SKM-1 (cell line): Measurements from ENCODE around the gene MFN2.
A peak's percentile ranks its signal among the peaks of the same experiment; 100 is the strongest.

Source experiments
- DNase-seq: peaks from one replicate; lab custom pipeline; 2025; ENCODE audit not compliant: unreplicated experiment; lab: John Stamatoyannopoulos, UW

Gene MFN2

GRCh38 chr1:11960276-11960675 lies 20.0 kb upstream of the MFN2 start:
- DNase-seq = no peak

GRCh38 chr1:11960715-11961114 lies 19.5 kb upstream of the MFN2 start:
- DNase-seq = peak; percentile 59

- no peak for DNase-seq
Observed at GRCh38 chr1:11961230-11961629, 19.0 kb upstream of the MFN2 start.

- no peak for DNase-seq
Observed at GRCh38 chr1:11963622-11964021, 16.6 kb upstream of the MFN2 start.

- DNase-seq = no peak
Observed at GRCh38 chr1:11964656-11965055, 15.6 kb upstream of the MFN2 start.

GRCh38 chr1:11967028-11967547 lies 13.2 kb upstream of the MFN2 start:
- peak; percentile 10 for DNase-seq

GRCh38 chr1:11970441-11971185 lies 9.6 kb upstream of the MFN2 start:
- DNase-seq = no peak

- no peak for DNase-seq
Observed at GRCh38 chr1:11977625-11978024, 2.6 kb upstream of the MFN2 start.

- no peak for DNase-seq
Observed at GRCh38 chr1:11978301-11978700, 1.9 kb upstream of the MFN2 start.

GRCh38 chr1:11979028-11979850 lies 1.0 kb upstream of the MFN2 start:
- no peak for DNase-seq

- no peak for DNase-seq
Observed at GRCh38 chr1:11980676-11980972, 380 bp downstream of the MFN2 start.

- no peak for DNase-seq
Observed at GRCh38 chr1:11981378-11982009, 1.2 kb downstream of the MFN2 start.

- no peak for DNase-seq
Observed at GRCh38 chr1:11982010-11982392, 1.8 kb downstream of the MFN2 start.

GRCh38 chr1:11984121-11984520 lies 3.9 kb downstream of the MFN2 start:
- DNase-seq = no peak

GRCh38 chr1:11984576-11984975 lies 4.3 kb downstream of the MFN2 start:
- no peak for DNase-seq

- no peak for DNase-seq
Observed at GRCh38 chr1:11985171-11985570, 4.9 kb downstream of the MFN2 start.

GRCh38 chr1:11985851-11986250 lies 5.6 kb downstream of the MFN2 start:
- DNase-seq = peak; percentile 63

GRCh38 chr1:11989669-11990068 lies 9.4 kb downstream of the MFN2 start:
- DNase-seq = no peak

GRCh38 chr1:11990303-11991032 lies 10.2 kb downstream of the MFN2 start:
- no peak for DNase-seq

GRCh38 chr1:11991969-11992676 lies 11.9 kb downstream of the MFN2 start:
- no peak for DNase-seq
